Fibroblast of pulmonary artery (primary cell): Measurements from ENCODE around the gene GSTCD.
A peak's percentile ranks its signal among the peaks of the same experiment; 100 is the strongest.

Experiments
- DNase-seq: peaks from one replicate; pipeline ENCODE4 v3.0.0-alpha.2; 2010; ENCODE audit warnings: low read depth
- H3K4me3 ChIP-seq: replicated peaks from 2 replicates; pipeline ENCODE4 v1.5.1; 2011; ENCODE audit warnings: low read depth, mild to moderate bottlenecking, control low read depth, low read length, moderate library complexity
- CTCF ChIP-seq: IDR thresholded peaks from 2 replicates; pipeline ENCODE4 v1.5.1; 2011; ENCODE audit warnings: mild to moderate bottlenecking, control low read depth, low read length, inconsistent platforms; ENCODE audit errors: missing control alignments

Gene GSTCD

DNA sequence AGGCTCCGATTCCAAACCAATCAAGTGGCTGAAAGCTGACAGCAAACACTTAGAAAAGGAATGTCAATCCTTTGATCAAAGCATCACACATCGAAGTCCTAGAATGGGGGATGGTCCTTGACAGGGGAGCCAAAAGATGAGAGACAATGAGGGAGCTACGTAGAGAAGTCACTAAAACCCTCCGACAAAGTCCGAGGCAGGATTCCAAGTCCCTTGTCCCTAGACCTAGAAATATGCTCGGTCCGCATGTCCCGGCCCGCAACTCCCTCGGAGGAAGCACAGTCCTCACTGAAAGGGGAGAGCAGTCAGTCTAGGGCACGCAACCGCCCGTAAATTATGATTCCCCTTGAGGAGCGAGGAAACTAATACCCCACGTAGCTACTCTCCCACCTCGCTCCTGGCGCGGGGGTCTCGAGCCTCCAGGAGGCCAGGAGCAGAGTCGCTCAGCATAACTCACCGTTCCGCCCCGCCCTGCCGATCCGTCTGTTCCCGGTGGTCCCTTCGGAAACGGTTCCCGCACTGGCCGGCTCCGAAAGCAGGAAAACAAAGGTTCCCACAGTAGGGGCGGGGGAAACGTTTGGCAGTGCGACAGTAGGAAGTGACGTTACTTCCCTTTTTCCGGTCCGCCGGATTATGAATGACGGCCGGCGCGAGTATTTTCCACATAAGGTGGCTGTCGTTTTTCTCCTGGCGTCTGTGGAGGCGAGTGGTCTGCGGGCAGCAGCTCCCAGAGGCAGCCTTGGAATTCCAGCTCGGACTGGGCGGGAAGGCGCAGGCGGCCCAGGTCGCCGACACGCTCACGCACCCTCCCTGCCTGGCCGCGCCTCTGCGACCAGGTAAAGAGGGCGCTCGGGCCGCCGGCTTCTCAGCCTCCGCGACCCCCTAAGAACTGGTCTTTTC, at the start of gene GSTCD, which contains the start of gene INTS12:
TSS of gene GSTCD (plus strand) at position 604 of the 900 bp plus-strand sequence. CDS start 8,830 bp downstream, outside the sequence.
TSS of gene INTS12 (minus strand) at position 509 of the 900 bp plus-strand sequence. CDS start 8,684 bp downstream, outside the sequence.
- H3K4me3 ChIP-seq: peak within 1 kb of the TSS; percentile 58
- no peak for TF ChIP-seq CTCF
- DNase-seq: peak; percentile 96

DNA sequence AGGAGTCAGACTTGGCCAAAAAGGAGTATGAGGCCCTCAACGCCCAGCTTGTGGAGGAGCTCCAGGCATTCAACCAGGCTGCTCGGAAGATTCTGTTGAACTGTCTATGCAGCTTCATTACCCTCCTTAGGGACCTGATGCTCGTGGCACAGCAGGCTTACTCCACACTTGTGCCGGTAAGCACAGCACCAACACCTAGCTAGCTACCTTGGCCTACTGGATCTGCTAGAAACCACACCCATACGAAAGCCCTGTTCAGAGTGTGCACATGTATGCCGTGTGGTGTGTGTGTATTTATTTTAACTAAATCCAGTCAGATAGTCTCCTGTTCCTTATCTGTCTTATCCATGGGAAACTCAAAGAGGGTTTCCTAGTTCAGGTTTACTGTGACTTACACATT, 49.4 kb upstream of the GSTCD start:
- TF ChIP-seq CTCF: no peak
- DNase-seq: no peak
- no peak overlapping the region for H3K4me3 ChIP-seq

DNA sequence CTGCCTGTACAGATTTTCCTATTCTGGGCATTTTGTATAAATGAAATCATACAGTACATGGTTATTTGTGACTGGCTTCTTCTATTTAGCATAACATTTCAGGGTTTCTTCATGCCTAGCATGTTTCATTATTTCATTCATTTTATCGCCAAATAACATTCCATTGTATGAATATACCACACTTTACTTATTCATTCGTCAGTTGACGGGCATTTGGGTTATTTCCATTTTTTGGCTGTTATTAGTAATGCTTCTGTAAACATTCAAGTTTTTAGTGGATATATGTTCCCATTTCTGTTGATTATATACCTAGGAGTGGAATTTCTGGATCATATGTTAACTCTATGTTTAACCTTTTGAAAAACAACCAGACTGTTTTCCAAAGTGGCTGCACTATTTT, 47.6 kb upstream of the GSTCD start:
- no peak overlapping the region for H3K4me3 ChIP-seq
- TF ChIP-seq CTCF: no peak
- no peak for DNase-seq

DNA sequence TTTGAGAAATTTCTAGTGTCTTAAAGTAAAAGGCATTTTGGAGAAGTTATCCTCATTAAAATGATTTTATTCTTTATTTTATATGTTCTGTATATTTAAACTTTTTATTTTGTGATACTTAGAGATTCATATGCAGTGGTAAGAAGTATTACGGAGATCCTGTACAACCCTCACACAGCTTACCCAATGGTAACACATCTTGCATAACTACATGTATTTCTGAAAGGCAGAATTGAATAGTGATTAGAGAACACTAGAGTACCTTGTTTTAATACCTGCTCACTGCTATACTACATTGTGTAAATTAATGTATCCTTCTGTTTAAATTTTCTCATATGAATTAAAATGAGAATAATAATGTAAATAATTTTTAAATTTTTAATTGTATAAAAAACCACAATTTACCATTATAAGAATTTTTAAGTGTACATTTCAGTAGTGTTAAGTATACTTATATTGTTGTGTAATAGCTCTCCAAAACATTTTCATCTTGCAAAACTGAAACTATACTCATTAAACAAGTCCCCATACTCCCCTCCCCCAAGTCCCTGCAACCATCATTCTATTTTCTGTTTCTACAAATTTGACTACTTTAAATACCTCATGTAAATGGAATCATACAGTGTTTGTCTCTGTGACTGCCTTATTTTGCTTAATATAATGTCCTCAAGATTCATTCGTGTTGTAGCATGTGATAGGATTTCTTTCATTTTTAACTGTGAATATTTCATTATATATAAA, 45.5 kb upstream of the GSTCD start:
- no peak for DNase-seq
- no peak overlapping the region for H3K4me3 ChIP-seq
- no peak for TF ChIP-seq CTCF

DNA sequence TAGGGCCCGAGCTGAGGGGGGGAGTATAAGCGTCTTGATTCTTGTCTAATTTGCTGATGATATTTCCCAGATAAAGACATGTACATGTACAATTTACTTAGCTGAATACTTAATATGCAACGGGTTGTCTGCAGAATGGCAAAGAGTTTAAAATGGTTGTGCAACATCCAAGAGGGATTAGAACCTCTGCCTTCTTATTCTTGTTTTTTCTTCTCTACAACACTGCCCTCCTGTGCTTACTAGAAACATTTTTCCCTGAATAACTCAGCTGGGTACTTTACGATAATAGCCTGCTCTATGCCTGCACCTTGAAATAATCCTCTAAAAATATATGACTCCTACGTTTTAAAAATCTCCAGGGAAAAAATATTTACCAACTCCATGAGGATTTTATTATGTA, 41.9 kb upstream of the GSTCD start:
- H3K4me3 ChIP-seq: no peak overlapping the region
- DNase-seq: peak; percentile 67
- TF ChIP-seq CTCF: peak; percentile 30

- no peak for TF ChIP-seq CTCF
- DNase-seq: no peak
- no peak overlapping the region for H3K4me3 ChIP-seq
These were observed 37.9 kb upstream of the GSTCD start for GRCh38 chr4:105670684-105671083.
